Nephron progenitor cell (in vitro differentiated cells): ENCODE results near the gene NFAT5.
"Not testable (repeated sequence)": the region's sequence is repeated elsewhere in the genome, so short reads cannot be mapped to it uniquely, and the experiment has no call there.

Experiments used
- DNase-seq: peaks from one replicate; pipeline ENCODE4 v3.0.0; 2021
- H3K27ac Mint-ChIP-seq: 2 replicates; pipeline ENCODE4 v1.8.0; 2021; ENCODE audit warnings: mild to moderate bottlenecking, moderate library complexity, mixed read lengths
- H3K27me3 Mint-ChIP-seq: 2 replicates; pipeline ENCODE4 v1.8.0; 2021; ENCODE audit warnings: mild to moderate bottlenecking, low read depth, mixed read lengths; ENCODE audit not compliant: poor library complexity
- H3K36me3 Mint-ChIP-seq: 2 replicates; pipeline ENCODE4 v1.8.0; 2021; ENCODE audit warnings: low read depth, mixed read lengths
- H3K4me1 Mint-ChIP-seq: 2 replicates; pipeline ENCODE4 v1.8.0; 2021; ENCODE audit warnings: mixed read lengths
- H3K4me3 Mint-ChIP-seq: 2 replicates; pipeline ENCODE4 v1.8.0; 2021; ENCODE audit warnings: mild to moderate bottlenecking, moderate library complexity, mixed read lengths
- H3K9me3 Mint-ChIP-seq: 2 replicates; pipeline ENCODE4 v1.8.0; 2021; ENCODE audit warnings: mild to moderate bottlenecking, moderate library complexity, mixed read lengths
- TF ChIP-seq, protein P1 (sequence below): fragments of 200-600 bp; sonication (generic); IDR thresholded peaks from 2 replicates; pipeline ENCODE4 v1.5.0; 2021; ENCODE audit warnings: antibody characterized with exemption

The NFAT5 gene

DNA sequence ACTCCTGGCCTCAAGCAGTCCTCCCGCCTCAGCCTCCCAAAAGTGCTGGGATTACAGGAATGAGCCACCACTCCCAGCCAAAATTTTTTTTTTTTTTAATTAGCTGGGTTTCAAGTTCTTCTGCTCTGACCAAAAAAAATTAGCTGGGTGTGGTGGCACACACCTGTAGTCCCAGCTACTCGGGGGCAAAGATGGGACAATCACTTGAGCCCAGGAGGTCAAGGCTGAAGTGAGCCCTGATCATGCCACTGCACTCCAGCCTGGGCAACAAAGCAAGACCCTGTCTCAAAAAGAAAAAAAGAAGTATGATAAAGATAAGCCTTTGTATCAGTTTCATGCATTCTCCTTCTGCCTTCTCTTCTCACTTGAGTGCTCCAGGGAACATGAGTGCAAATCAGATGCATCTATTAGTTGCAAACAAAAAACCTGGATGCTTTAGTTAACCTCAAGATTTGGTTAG lies 158.7 kb downstream of the NFAT5 start:
- TF ChIP-seq, protein P1, sequence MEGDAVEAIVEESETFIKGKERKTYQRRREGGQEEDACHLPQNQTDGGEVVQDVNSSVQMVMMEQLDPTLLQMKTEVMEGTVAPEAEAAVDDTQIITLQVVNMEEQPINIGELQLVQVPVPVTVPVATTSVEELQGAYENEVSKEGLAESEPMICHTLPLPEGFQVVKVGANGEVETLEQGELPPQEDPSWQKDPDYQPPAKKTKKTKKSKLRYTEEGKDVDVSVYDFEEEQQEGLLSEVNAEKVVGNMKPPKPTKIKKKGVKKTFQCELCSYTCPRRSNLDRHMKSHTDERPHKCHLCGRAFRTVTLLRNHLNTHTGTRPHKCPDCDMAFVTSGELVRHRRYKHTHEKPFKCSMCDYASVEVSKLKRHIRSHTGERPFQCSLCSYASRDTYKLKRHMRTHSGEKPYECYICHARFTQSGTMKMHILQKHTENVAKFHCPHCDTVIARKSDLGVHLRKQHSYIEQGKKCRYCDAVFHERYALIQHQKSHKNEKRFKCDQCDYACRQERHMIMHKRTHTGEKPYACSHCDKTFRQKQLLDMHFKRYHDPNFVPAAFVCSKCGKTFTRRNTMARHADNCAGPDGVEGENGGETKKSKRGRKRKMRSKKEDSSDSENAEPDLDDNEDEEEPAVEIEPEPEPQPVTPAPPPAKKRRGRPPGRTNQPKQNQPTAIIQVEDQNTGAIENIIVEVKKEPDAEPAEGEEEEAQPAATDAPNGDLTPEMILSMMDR, result no peak
- peaks cover 4% of the 10 kb centered on the region for H3K36me3 Mint-ChIP-seq
- no peaks in the 10 kb centered on the region for H3K9me3 Mint-ChIP-seq
- H3K4me1 Mint-ChIP-seq, result peaks cover 47% of the 10 kb centered on the region
- H3K4me3 Mint-ChIP-seq, result no peak overlapping the region
- no peak for DNase-seq
- H3K27ac Mint-ChIP-seq, result no peak overlapping the region
- no peaks in the 10 kb centered on the region for H3K27me3 Mint-ChIP-seq

DNA sequence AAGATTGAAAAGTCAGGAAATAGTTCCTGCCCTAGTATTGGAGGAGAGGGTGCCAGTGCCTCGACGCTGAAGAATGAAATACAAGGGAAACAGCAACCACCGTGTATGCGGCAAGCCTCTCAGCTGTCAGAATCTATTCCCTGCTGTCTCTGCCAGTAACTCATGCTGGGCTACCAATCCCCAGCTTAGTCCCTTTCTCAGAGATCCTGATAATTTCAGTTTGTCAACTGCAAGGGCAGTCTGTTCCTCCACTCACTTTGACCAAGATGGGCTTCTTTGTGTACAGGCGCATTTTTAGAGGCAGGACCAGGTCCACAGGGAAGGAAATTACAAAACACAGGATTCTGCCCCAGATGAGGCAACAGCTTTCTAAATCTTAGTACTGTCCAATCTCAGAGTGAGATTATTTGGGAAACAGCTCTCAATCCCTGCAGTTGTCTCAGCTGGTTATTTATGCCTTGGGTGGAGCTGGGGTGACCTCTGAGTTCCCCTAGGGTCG lies 159.3 kb downstream of the NFAT5 start:
- no peaks in the 10 kb centered on the region for H3K27me3 Mint-ChIP-seq
- no peaks in the 10 kb centered on the region for H3K9me3 Mint-ChIP-seq
- peaks cover 4% of the 10 kb centered on the region for H3K36me3 Mint-ChIP-seq
- no peak for DNase-seq
- H3K4me3 Mint-ChIP-seq, result peak overlapping the region; percentile 88
- peaks cover 51% of the 10 kb centered on the region for H3K4me1 Mint-ChIP-seq
- no peak overlapping the region for H3K27ac Mint-ChIP-seq
- TF ChIP-seq, protein P1, result no peak

DNA sequence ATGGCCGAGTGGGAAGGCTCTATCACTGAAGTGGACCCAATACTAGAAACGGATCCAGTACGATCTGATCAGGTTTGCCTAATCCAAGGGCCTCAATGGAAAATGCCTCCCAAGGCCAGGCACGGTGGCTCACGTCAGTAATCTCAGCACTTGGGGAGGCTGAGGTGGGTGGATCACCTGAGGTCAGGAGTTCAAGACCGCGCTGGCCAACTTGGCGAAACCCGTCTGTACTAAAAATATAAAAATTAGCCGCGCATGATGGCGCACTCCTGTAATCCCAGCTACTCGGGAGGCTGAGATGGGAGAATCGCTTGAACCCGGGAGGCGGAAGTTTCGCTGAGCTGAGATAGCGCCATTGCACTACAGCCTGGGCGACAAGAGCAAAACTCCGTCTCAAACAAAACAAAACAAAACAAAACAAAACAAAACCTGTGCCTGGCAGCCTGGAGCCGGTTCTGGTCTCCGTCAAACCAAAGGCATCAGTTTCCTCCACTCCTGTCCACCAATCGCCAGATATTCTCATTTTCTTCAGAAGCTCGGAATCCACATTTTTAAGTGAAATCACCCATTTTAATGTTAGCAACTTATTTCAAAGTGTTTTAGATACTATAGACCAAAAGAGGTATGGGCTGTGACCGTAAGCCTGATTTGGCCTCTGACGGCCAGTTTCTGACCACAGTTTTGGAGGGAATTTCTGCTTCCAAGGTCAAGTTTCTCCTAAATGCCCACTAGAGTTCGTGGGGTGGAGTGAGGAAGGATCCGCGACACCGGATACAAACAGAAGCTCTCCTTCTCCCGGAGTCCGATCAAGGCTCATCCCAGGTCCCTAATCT lies 159.9 kb downstream of the NFAT5 start:
- Mint-ChIP-seq H3K4me3 (peak overlapping the region; percentile 88), H3K27me3 (no peaks in the 10 kb centered on the region)
- DNase-seq, result no peak

DNA sequence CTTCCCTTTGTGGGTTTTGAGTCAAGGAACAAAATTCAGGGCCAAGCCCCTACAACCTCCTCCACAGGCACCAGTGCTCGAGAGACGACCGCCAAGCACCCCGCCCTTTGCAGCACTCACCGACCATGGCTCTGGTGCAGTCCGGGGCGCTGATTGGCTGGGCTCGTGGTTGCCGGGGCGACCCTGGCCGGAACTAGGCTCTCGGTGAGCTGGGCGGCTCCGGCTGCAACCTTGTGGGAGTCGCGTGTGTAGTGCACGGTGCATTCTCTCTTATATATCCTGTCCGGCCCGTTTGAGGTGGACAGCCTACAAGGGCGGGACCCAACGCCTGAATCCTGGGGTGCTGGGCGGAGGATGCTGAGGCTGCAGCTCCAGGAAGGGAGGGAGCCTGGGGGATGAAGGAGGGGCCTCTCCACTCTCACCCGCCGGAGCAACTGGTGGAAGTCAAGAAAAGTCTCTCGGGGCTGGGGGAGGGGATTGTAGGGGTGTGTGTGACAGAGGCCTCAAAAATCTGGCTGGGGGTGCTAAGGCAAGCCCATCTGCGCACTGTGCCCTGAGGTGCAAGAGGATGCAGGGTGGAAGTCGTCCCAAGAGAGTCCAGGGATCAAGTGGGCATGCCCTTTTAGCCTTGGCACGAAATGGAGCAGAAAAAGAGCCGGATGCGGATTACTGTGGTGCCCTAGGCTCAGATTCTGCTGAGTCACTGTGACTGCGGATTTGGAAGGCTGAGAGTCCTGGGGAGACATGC lies 160.7 kb downstream of the NFAT5 start, which contains the start of gene NQO1:
Gene NQO1 (minus strand): TSS at position 248 of the 748 bp plus-strand sequence. CDS start 121 bp downstream, at position 127.
- H3K4me1 Mint-ChIP-seq, result peaks cover 51% of the 10 kb centered on the region
- H3K36me3 Mint-ChIP-seq, result peaks cover 4% of the 10 kb centered on the region
- H3K9me3 Mint-ChIP-seq, result no peaks in the 10 kb centered on the region
- no peaks in the 10 kb centered on the region for H3K27me3 Mint-ChIP-seq
- peak within 1 kb of the TSS; percentile 88 for H3K4me3 Mint-ChIP-seq
- peak; percentile 93 for DNase-seq
- TF ChIP-seq, protein P1, result no peak
- H3K27ac Mint-ChIP-seq, result peak within 1 kb of the TSS; percentile 99

More for the DNA sequence above, 159.9 kb downstream of the NFAT5 start:
- Mint-ChIP-seq H3K4me1 (peaks cover 51% of the 10 kb centered on the region), H3K27ac (peak overlapping the region; percentile 99), H3K9me3 (no peaks in the 10 kb centered on the region), H3K36me3 (peaks cover 4% of the 10 kb centered on the region)
- TF ChIP-seq, protein P1, result no peak

DNA sequence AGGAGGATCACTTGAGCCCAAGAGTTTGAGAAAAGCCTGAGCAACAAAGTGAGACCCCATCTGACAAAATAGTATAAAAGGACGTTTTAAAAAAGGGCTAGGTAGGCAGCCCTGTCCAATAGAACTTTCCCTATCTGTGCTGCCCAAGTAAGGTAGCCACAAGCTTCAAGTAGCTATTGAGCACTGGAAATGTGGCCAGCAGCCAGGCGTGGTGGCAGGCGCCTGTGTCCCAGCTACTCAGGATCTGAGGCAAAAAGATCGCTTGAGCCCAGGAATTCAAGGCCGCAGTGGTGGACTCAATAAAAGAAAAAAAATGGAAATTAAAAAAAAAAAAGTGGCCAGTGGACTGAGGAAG lies 162.1 kb downstream of the NFAT5 start:
- Mint-ChIP-seq H3K9me3 (no peaks in the 10 kb centered on the region), H3K4me1 (peaks cover 51% of the 10 kb centered on the region), H3K27ac (no peak overlapping the region), H3K36me3 (peaks cover 9% of the 10 kb centered on the region), H3K4me3 (peak overlapping the region; percentile 88), H3K27me3 (no peaks in the 10 kb centered on the region)
- DNase-seq, result no peak
- TF ChIP-seq, protein P1, result no peak

DNA sequence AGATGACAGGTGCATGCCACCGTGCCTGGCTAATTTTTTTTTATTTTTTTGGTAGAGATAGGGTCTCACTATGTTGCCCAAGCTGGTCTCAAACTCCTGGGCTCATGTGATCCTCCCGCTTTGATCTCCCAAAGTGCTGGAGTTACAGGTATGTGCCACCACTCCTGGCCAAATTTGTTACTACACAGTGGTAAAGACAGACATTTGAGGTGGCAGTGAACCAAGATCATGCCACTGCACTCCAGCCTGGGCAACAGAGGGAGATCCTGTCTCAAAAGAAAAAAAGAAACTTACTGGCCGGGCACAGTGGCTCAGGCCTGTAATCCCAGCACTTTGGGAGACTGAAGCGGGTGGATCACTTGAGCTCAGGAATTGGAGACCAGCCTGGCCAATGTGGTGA lies 163.3 kb downstream of the NFAT5 start:
- not testable (repeated sequence) for H3K36me3 Mint-ChIP-seq, H3K27ac Mint-ChIP-seq, H3K9me3 Mint-ChIP-seq, H3K4me3 Mint-ChIP-seq, H3K27me3 Mint-ChIP-seq, DNase-seq
- peaks cover 51% of the 10 kb centered on the region for H3K4me1 Mint-ChIP-seq

DNA sequence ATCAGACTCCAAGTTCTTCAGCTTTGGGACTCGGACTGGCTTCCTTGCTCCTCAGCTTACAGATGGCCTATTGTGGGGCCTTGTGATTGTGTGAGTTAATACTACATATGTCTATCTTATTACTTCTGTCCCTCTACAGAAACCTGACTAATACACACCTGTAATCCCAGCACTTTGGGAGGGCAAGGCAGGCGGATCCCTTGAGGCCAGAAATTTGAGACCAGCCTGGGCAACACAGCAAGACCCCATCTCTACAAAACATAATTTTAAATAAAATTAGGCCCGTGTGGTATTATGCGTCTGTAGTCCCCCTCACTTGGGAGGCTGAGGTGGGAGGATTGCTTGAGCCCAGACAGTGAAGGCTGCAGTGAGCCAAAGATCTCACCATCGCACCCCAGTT lies 165.5 kb downstream of the NFAT5 start:
- not testable (repeated sequence) for H3K27ac Mint-ChIP-seq, H3K9me3 Mint-ChIP-seq, H3K36me3 Mint-ChIP-seq, H3K27me3 Mint-ChIP-seq, H3K4me3 Mint-ChIP-seq, DNase-seq
- H3K4me1 Mint-ChIP-seq, result peaks cover 36% of the 10 kb centered on the region
